Measurements from ENCODE around the gene LRRFIP1.

DNA sequence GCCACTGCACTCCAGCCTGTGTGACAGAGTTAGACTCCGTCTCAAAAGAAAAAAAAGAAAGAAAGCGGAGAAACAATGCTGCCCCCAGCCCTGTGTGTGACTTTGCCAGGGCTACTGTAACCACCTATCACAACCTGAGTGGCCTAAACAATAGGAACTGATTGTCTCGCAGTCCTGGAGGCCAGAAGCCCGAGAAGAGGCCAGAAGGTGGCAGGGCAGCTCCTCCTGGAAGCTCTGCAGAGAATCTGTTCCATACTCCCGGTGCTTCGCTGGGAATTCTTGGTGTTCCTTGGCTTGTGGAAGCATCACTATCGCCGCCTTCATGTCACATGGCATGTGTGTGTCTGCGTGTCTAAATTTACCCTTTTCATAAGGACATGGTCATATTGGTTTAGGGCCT is 22.4 kb upstream of the LRRFIP1 start:
- TF ChIP-seq, protein P1, sequence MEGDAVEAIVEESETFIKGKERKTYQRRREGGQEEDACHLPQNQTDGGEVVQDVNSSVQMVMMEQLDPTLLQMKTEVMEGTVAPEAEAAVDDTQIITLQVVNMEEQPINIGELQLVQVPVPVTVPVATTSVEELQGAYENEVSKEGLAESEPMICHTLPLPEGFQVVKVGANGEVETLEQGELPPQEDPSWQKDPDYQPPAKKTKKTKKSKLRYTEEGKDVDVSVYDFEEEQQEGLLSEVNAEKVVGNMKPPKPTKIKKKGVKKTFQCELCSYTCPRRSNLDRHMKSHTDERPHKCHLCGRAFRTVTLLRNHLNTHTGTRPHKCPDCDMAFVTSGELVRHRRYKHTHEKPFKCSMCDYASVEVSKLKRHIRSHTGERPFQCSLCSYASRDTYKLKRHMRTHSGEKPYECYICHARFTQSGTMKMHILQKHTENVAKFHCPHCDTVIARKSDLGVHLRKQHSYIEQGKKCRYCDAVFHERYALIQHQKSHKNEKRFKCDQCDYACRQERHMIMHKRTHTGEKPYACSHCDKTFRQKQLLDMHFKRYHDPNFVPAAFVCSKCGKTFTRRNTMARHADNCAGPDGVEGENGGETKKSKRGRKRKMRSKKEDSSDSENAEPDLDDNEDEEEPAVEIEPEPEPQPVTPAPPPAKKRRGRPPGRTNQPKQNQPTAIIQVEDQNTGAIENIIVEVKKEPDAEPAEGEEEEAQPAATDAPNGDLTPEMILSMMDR (IDR thresholded peaks at IDR 0.05; ENCODE audit: low read depth, low read length), result no peak; the same call in 1 of the 2 replicates
- no peak for TF ChIP-seq EZH2phosphoT487 (IDR thresholded peaks at IDR 0.05; ENCODE audit: low read depth)
